ENCODE data around the gene EFCAB6.

EFCAB6 gene

DNA sequence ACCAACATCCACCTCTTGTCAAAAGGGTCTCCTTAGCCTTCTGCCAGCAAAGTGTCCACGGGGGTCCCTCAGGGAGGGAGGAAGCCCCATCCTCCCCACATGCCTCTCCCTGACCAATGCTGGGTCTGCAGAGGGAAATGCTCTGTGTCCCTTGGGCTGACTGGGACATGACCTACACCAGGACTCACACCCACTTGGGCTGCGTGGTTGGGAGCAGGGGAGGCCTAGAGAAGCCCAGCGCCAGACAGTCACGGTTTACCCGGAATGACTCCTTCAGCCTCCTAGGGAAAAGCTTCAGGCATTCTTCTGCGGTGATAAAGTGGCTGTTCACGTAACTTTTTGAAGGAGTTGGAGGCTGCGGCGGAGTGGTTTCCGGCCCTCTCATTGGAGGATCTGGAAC, 180.3 kb downstream of the EFCAB6 start:
- DNase-seq = no peak

DNA sequence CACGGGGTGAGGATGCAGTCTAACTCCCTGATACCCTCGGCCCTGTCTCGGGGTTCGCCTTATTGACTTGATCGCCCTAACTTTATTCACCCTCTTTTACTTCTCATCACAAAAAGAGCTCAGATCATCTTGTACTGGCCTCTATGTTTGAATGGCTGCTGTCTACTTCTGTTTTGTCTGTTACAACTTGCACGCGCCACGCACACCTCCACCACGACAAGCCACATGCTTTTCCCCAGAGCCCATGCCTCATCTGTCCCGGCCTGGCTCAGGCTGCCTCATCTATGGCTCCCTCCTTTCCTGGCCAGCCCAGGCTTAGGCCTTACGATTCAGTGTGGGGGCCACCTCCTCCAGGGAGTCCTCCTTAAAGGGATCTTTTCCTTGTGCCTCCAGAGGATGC, 180.9 kb downstream of the EFCAB6 start:
- DNase-seq = no peak

DNA sequence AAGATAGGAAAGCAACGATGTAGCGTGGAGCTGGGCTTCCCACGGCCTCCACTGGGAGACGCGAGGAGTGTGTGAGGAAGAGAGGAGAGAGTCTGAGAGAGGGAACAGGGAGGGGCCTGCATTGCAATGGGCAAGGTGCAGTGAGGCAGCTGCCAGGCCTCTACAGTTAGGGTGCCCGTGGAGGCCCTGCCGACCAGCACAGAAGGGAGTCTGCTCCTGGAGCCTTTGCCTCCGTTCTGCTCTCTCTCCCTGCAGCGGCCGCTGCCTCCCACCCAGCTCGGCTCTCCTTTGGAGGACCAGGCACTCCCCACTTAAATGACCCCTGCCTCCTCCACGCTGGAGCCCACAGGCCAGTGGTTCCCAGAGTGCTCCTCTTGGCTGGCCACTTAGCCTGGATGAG, 181.7 kb downstream of the EFCAB6 start:
- DNase-seq = no peak

DNA sequence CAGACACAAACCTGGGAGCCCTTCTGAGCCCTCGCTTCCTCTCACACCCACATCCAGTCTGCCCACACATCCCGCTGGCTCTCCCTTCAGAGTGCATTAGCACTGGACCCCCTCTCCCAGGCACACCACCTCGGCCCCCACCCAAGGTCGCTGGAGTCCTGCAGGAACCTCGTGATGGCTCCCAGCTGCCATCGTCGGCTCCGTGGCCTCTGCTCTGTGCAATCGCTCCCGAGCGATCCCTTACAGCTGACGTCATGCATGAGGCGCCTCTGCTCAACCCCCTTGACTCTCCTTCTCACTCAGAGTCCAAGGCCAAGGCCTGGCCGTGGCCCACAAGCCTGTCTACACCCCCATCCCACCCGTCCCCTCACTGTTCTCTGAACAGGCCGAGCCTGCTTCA, 183.9 kb downstream of the EFCAB6 start:
- DNase-seq = no peak

DNA sequence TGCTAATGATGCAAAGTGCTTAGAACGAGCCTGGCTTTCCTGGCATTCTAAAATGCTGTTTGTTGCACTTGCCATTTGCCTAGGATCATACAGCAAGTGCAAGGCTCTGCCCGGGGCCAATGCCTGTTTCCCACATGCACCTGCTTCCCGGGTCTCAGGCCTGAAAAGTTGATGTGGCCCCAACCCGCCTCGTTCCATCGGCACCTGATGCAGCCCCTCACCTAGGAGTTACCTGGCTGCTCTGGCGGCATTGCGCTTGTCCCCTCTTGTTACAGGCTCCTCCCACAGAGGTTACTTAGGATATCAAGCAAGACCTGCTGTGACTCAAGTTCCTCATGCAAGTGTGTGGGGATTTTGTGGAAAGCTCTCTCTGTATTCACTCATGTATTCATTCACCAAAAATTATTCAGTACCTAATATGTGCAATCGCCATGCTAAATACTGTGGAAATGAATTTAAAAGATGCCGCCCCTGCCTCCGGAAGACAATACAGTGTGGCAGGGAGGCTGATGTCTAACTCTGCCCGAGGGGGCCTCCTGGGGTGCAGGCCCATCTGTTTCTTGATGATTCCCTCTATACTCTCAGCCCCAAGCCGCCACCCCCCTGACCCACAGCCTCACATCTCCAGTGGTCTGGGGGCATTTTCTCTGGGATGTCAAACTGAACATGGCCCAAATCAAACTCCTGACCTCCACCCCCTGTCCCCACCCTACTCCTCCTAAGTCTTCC, 184.5 kb downstream of the EFCAB6 start:
- DNase-seq = no peak

DNA sequence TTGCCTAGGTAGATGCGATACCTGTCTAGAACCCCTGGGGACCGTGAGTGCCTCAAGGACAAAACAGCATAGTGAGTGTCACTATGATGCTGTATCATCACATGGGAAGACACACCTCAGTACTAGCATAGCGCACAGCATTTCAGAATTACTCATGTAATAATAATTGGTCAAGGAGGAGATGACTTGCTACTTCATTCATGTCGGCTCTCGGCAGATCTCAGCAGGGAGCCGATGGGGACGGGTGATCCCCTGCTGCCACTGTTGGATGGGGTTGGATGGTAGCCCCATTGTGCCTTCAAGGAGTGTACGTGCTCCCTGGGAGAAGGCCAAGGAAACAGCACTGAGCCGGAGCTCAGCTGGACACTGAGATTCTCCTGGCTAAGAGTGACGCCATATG, 186.9 kb downstream of the EFCAB6 start:
- DNase-seq = no peak

DNA sequence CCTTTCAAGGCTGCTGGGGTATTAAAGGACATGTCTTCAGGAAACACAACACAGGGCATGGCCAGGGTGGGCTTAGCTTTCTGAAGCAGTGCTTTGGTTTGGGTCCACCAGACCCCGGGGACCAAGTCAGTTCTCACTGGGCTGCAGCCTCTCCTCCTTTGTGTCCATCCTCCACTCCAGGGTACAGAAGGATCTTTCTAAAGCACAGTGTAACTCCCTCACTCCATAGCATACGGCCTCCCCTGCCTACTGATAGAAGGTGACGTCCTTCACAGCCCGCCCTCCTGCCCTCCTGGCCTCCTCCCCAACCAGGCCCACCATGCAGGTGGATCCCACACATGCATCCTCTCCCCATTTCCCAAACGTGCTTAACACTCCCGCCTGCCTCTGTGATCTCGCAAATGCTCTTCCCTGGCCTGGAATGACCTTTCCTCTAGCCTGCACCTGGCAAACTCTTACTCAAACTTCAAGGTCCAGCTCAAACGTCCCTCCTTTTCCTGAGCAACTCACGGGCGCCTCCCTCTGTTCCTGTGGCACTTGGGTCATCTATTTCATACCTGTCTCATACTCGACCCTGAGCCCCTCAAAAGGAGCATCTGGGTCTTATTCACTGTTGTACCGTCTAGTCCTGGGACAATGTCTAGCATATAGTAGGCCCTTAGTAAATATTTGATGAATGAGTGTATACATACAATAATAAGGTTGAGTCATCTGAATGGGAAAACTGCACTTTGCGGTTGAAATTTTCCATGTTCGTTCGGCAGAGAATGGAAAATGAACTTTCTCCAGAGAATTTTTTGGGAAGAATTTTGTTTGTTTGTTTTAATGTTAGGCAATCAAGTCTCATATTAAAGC, 187.7 kb downstream of the EFCAB6 start:
- no peak for DNase-seq

DNA sequence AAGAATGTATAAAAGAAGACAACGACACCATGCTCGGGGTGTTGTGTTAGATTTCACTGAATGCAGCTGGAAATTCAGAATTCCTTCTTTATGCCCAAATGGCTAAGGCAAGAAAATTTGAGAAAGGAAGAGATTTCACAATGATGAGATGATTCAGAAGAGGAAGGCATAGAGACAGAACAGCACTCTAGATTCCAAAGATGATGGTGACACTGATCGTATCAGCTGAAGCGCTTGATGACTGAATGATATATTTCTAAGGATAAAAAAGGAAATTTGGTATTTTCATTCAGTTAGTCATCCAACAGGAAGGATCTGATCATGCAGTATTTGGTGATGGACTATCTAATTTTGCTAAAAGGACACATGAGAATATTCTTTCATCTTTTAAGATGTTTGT, 189.2 kb downstream of the EFCAB6 start:
- no peak for DNase-seq

DNA sequence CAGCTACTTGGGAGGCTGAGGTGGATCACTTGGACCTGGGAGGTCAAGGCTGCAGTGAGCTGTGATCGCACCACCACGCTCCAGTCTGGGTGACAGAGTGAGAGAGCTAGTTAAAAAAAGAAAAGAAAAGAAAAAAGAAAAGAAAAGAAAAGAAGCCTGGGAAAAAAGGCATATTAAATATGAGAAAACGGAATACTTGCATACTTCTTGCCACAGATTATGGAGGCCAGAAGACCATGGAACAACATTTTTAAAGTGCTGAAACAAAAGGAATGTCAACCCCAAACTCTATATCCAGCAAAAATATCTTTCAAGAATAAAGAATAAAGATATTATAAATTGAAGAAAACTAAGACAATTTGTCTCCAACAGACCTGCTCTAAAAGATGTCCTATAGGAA, 191.9 kb downstream of the EFCAB6 start:
- no peak for DNase-seq

DNA sequence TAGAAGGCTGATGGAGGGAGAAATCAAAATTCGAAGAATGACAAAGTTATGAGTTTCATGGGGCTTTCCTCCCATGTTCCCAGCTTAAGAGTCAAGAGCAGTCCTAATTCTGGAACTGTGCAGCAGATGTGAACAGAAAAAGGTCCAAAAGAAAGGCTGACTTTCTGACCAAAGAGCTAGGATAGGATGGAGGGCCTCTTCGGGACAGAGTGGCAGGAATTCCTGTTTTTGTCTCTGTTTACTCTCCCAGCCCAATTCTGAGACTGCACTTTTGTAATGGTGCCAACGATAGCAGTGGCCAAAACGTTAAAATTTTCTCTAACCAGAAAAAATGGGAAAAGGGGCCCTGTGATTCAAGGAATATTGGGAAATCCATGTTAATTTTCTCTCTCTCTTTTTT, 193.6 kb downstream of the EFCAB6 start:
- no peak for DNase-seq

DNA sequence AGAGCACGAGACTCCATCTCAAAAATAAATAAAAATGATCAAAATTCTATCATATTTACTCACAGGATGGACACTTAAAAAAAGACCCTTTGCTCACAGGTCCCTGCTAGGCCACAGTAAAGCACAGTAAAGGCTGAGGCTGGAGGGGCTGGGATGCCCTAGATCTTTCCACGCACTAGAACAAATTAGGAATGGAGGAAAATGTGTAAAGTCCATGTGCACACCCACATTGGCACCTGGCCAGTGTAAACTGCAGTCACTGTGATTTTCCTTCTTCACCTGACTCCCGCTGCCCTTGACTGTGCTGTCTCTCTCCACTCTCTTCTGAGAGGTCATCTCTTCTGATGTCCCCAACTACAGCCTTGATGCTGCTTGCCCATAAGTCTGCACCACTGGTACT, 195.5 kb downstream of the EFCAB6 start:
- DNase-seq = no peak

DNA sequence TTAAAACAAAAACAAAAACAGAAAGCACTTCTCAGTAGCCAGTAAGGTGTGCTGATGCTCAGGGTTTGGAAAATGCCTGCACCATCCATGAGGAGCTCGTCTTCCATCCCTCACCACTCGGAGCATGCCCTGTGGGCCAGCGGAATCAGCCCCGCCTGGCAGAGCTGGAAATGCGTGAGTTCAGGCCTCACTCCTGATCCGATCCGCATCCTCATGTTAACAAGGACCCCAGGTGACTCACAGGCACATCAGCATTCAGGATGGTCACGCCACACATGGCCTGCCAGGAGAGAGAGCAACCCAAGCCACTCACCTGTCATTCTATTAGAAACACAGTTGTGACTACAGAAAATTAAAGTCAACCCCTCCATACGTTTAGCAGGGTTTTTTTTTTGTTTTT, 211.8 kb downstream of the EFCAB6 start:
- DNase-seq = no peak

DNA sequence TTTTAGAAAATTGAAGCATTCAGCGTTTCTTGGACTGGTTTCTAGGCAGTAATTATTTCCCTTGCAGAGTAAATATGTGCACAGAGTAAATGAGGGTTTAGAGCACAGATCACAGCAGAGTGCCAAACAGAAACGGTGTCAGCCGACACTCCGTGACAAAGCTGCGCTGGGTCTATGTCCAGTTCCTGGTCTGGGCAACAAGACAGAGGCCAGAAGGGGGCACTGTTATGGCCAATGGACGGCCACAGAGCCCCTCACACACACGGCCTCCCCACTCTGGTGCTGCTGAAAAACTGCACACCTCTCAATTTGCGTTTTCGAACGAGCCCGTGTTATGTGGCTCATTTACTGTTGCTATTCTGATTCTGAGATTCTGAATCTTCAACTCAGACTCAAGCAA, 219.6 kb downstream of the EFCAB6 start:
- DNase-seq = no peak

DNA sequence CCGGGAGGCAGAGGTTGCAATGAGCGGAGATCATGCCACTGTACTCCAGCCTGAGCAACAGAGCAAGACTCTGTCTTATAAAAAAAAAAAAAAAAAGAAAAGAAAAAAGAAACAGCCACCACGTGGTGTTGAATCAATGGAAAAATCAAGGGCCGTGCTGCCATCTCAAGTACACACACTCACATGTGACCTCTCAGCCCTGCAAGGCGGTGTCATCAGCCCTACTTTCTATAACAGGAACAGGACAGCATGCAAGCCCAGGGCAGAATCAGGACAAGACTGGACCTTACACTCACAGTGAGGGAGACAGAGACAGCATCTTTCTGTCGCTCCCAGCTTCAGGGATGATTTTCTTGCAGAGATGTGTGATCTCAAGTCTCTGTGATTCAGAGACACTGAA, 220.7 kb downstream of the EFCAB6 start:
- no peak for DNase-seq

DNA sequence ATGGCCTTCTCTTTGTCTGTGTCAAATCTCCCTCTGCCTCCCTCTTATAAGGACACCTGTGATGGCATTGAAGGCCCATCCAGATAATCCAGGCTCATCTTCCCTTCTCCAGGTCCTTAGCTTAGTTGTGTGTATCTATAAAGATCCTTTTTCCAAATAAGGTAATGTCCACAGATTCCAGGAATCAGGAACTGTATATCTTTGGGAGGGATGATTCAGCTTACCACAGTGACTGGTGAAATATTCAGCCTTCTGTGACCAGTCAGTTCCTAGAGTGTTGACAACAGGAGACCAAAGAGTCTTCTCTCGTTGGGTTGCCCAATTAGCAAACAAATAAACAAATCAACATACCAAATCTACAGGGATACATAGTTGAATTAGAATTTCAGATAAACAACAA, 224.5 kb downstream of the EFCAB6 start:
- no peak for DNase-seq

DNA sequence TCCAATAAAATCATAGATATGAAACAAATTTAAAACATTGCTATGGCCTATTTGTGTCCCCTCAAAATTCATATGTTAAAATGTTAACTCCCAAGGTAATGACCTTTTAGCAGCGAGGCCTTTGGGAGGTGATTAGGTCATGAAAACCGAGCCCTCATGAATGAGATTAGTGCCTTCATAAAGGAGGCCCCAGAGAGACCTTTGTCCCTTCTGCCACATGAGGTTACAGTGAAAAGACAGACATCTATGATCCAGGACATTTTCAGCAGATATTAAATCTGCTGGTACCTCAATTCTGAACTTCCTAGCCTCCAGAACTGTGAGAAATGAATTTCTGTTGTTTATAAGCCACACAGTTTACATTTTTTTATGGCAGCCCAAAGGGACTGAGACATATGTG, 228.6 kb downstream of the EFCAB6 start:
- DNase-seq = no peak

DNA sequence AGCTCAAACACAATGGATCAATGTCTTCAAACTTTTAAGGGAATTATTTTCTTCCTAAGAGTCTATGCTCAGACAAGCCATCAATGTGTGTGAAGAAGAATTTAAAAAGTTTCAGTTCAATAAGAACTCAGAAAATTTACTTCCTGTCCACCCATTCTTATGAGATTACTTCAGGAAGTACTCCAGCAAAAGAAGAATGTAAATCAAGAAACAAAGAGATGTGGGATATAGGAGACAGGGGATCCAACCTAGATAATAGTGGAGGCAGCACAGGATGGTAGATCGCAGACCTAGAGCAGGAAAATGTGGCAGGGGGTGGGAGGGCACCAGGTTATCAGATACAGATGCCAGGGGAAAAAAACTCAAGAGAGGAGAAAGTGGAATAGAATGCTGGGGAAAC, 229.7 kb downstream of the EFCAB6 start:
- DNase-seq = no peak

DNA sequence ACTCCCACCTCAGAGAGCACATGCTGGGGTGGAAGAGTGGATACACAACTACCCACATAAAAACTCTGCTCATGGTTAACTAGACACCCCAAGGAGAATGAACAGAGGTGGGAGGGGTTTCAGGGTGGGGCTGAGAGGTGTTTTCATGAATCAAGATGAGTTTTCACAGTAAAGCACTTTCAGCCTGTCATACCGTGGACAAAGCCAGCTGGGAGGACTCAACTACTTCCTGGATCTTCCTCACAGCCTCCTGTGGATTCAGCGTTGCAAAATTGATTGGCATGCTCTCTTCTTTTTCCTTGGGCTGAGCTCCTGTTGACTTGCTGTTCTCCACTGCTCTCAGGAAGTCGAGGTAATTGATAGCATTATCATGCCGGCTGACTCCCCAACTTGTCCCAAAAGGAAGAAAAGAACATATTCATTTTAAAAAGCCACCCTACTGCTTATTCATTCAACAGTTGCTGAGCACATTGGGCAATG, 231.8 kb downstream of the EFCAB6 start:
- no peak for DNase-seq

DNA sequence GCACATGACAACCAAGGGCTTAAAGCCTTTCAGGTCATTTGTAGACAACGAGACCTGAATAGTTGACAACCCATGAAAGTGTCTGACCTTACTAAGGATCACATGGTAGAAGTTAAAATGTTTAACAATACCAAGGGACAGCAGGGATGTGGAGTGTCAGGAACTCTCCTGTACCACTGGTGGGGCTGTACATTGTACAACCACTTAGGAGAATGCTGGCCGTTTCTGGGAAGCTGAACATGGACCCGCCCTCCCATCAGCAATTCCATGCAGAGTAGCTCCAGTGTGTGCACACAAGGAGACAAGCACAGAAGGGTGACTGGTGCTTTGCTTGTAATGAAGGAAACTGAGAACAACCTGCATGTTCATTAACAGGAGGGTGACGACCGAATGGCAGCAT, 237.4 kb downstream of the EFCAB6 start:
- DNase-seq = no peak

DNA sequence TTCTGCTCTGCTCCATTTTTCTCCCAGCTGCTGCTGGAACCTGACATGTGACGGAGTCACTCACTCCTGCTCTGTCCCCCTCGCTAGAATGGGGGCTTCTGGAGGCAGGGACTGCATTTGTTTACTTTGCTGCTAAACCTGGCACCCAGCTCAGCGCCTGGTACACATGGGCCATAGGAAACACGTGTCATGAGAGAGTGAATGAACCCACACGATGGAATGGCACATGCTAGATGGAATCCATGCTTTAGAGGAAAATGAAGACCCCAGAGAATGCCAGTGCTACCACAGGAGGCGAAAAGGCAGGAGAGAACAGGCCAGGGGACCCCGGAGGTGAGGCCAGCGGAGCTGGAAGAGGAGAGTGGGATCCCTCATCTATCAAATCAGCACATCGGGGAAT, 239.4 kb downstream of the EFCAB6 start:
- DNase-seq = no peak

DNA sequence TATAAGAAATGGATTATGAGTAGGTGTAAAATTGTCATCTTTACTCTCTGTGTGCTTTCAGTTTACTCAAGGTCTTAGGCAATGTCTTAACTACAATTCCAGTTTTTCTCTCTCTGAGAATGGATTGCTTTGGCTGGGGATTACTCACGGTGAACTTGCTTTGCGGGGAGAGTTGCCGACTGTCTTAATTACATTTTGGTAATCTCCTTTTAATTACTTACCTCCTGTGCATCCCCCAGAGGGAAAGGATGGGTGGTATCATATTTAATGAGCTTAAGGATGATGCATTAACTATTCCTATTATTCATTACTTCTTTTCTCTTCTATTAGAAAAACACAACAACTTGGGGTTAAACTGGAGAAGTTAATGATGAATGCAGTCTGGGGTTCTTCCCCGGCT, 240.9 kb downstream of the EFCAB6 start:
- no peak for DNase-seq

DNA sequence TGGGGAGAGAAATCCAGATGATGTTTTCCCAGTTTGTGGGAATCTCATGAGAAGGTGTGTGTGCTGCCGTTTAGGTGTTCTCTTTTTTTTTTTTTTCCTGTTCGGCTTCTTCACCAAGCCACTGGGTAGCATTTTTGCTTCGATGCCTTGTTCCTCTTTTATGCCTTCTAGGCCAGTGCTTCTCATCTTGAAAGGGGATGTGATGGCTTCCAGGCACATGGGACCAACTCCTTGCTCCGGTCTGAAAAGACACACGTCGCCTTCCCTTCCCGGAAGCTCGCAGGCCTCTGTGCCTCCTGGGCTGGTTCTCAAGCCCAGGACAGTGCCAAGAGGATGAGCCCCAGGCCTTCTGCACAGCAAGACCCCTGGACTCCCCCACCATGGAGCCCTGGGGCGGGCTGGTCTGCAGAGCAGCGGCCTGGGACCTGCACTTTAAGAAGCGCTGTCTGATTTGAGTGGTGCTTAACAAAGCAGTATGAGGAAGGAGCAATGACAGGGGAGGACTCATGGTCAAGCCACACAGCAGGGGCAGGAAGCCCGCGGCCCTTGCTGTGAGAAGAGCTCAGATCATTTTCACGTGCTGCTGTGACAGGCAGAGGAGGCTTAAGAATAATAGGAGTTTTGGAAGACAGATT, 241.5 kb downstream of the EFCAB6 start:
- DNase-seq = no peak

DNA sequence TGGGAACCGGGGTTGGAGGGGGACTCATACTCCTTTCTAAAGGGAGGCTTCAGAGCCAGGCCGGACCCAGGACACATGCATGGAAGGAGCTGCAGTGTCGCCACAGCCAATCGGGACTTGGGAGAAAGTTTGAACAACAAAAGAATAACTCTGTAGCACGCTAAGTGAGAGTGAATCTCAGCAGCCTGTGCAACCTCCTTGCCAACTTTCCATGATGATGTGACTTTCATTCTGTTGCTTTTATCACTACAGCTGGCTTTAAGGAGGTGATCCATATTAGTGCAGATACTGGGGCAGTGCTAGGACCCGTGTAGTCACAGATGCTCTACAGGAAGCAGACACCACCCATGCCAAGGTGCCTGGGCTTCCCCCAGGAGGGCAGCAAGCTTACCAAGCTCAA, 243.0 kb downstream of the EFCAB6 start:
- DNase-seq = no peak

All from Kasumi-1 (cell line).